Activated CD4-positive, alpha-beta memory T cell treated with anti-CD3 and anti-CD28 coated beads, Interleukin-2, amount 10 ng/mL, durations not matched to agents 7 days and 5 days (primary cell): ENCODE measurements around the gene SPTSSB. TPM values are rescaled to one million over a fixed set of nuclear protein-coding genes. Genes with fewer than 3 reads are reported as not detected.

Source experiments
- CTCF ChIA-PET: fragments of 350-600 bp; sonication (Branson Sonifier 250); formaldehyde crosslinking; loops from one replicate; lab custom pipeline; 2021; ENCODE audit warnings: antibody characterized with exemption, inconsistent platforms; lab: Charles Lee
- POLR2A ChIA-PET: fragments of 350-600 bp; sonication (Branson Sonifier 250); formaldehyde crosslinking; loops from one replicate; lab custom pipeline; 2021; ENCODE audit warnings: antibody characterized with exemption; lab: Charles Lee
- DNase-seq: peaks from one replicate; pipeline ENCODE4 v3.0.0-alpha.2; 2020
- H3K27ac Mint-ChIP-seq: one replicate; pipeline ENCODE4 v1.8.0; 2021; ENCODE audit warnings: mild to moderate bottlenecking, mixed read lengths
- H3K27me3 Mint-ChIP-seq: one replicate; pipeline ENCODE4 v1.8.0; 2021; ENCODE audit warnings: mixed read lengths
- H3K36me3 Mint-ChIP-seq: one replicate; pipeline ENCODE4 v1.8.0; 2021; ENCODE audit warnings: low read depth, mixed read lengths
- H3K4me1 Mint-ChIP-seq: one replicate; pipeline ENCODE4 v1.8.0; 2021; ENCODE audit warnings: mixed read lengths
- H3K4me3 Mint-ChIP-seq: one replicate; pipeline ENCODE4 v1.8.0; 2021; ENCODE audit warnings: mild to moderate bottlenecking, mixed read lengths
- H3K9me3 Mint-ChIP-seq: one replicate; pipeline ENCODE4 v1.8.0; 2021; ENCODE audit warnings: mixed read lengths
- total RNA-seq, 2 experiments: library from RNA; stranded (reverse); gene quantifications; one replicate each; pipeline ENCODE4 v1.2.3, GENCODE V29; 2021

Gene SPTSSB
- not detected for total RNA-seq

GRCh38 chr3:161371441-161372320, at the start of gene SPTSSB:
Gene SPTSSB (minus strand): TSS chr3:161371517. CDS start chr3:161346323, 25,194 bp downstream.
- H3K9me3 Mint-ChIP-seq, result no peaks in the 10 kb centered on the region
- peaks cover 76% of the 10 kb centered on the region for H3K27me3 Mint-ChIP-seq
- peaks cover 12% of the 10 kb centered on the region for H3K4me1 Mint-ChIP-seq
- peak within 1 kb of the TSS; percentile 54 for H3K4me3 Mint-ChIP-seq
- H3K27ac Mint-ChIP-seq, result no peak within 1 kb of the TSS
- CTCF ChIA-PET, result interaction anchor here (0.9 kb wide), 1 partner anchor 13 kb away, joined by 3 read pairs; no protein-coding TSS in a partner anchor
- DNase-seq, result peak; percentile 25
- POLR2A ChIA-PET, result no interaction called here
- no peaks in the 10 kb centered on the region for H3K36me3 Mint-ChIP-seq

GRCh38 chr3:161420746-161421145, 49.4 kb upstream of the SPTSSB start:
- H3K27ac Mint-ChIP-seq, result no peak overlapping the region
- POLR2A ChIA-PET, result no interaction called here
- H3K9me3 Mint-ChIP-seq, result no peaks in the 10 kb centered on the region
- no peaks in the 10 kb centered on the region for H3K4me1 Mint-ChIP-seq
- no peak overlapping the region for H3K4me3 Mint-ChIP-seq
- H3K36me3 Mint-ChIP-seq, result no peaks in the 10 kb centered on the region
- no peak for DNase-seq
- CTCF ChIA-PET, result interaction anchor here (1.8 kb wide), 1 partner anchor 323 kb away, joined by 6 read pairs; no protein-coding TSS in a partner anchor
- H3K27me3 Mint-ChIP-seq, result peaks cover 6% of the 10 kb centered on the region

- H3K4me3 Mint-ChIP-seq, result no peak overlapping the region
These were observed 48.4 kb upstream of the SPTSSB start for GRCh38 chr3:161419555-161420333.

GRCh38 chr3:161415506-161416231, 44.4 kb upstream of the SPTSSB start:
- H3K36me3 Mint-ChIP-seq, result no peaks in the 10 kb centered on the region

More at GRCh38 chr3:161419555-161420333, 48.4 kb upstream of the SPTSSB start:
- H3K4me1 Mint-ChIP-seq, result no peaks in the 10 kb centered on the region
- no peaks in the 10 kb centered on the region for H3K9me3 Mint-ChIP-seq
- no peaks in the 10 kb centered on the region for H3K36me3 Mint-ChIP-seq
- DNase-seq, result no peak
- no peak overlapping the region for H3K27ac Mint-ChIP-seq
- peaks cover 6% of the 10 kb centered on the region for H3K27me3 Mint-ChIP-seq
- ChIA-PET POLR2A (no interaction called here), CTCF (no interaction called here)

GRCh38 chr3:161414907-161415306, 43.6 kb upstream of the SPTSSB start:
- H3K9me3 Mint-ChIP-seq, result no peaks in the 10 kb centered on the region
- no peaks in the 10 kb centered on the region for H3K4me1 Mint-ChIP-seq
- peaks cover 20% of the 10 kb centered on the region for H3K27me3 Mint-ChIP-seq
- H3K36me3 Mint-ChIP-seq, result no peaks in the 10 kb centered on the region
- no peak for DNase-seq
- POLR2A ChIA-PET, result no interaction called here
- H3K4me3 Mint-ChIP-seq, result no peak overlapping the region
- H3K27ac Mint-ChIP-seq, result no peak overlapping the region
- CTCF ChIA-PET, result no interaction called here

More at GRCh38 chr3:161415506-161416231, 44.4 kb upstream of the SPTSSB start:
- POLR2A ChIA-PET, result no interaction called here
- DNase-seq, result no peak
- CTCF ChIA-PET, result no interaction called here
- no peak overlapping the region for H3K27ac Mint-ChIP-seq
- no peak overlapping the region for H3K4me3 Mint-ChIP-seq
- no peaks in the 10 kb centered on the region for H3K9me3 Mint-ChIP-seq
- no peaks in the 10 kb centered on the region for H3K4me1 Mint-ChIP-seq
- peaks cover 21% of the 10 kb centered on the region for H3K27me3 Mint-ChIP-seq

- Mint-ChIP-seq H3K27ac (no peak overlapping the region), H3K9me3 (no peaks in the 10 kb centered on the region), H3K4me3 (no peak overlapping the region), H3K4me1 (no peaks in the 10 kb centered on the region), H3K36me3 (no peaks in the 10 kb centered on the region), H3K27me3 (peaks cover 17% of the 10 kb centered on the region)
- ChIA-PET CTCF (interaction anchor here (0.8 to 1.2 kb wide), 2 partner anchors 10 to 39 kb away, joined by 3 read pairs; no protein-coding TSS in a partner anchor), POLR2A (no interaction called here)
- no peak for DNase-seq
These were observed 42.5 kb upstream of the SPTSSB start for GRCh38 chr3:161413855-161414210.

GRCh38 chr3:161413127-161413854, 42.0 kb upstream of the SPTSSB start:
- H3K4me1 Mint-ChIP-seq, result no peaks in the 10 kb centered on the region
- no peak overlapping the region for H3K27ac Mint-ChIP-seq
- POLR2A ChIA-PET, result no interaction called here
- H3K27me3 Mint-ChIP-seq, result peaks cover 17% of the 10 kb centered on the region
- DNase-seq, result no peak
- H3K36me3 Mint-ChIP-seq, result no peaks in the 10 kb centered on the region
- CTCF ChIA-PET, result interaction anchor here (0.8 to 1.2 kb wide), 3 partner anchors 10 to 456 kb away, joined by 3 to 5 read pairs (median 3); no protein-coding TSS in a partner anchor
- no peaks in the 10 kb centered on the region for H3K9me3 Mint-ChIP-seq
- H3K4me3 Mint-ChIP-seq, result no peak overlapping the region

- POLR2A ChIA-PET, result no interaction called here
- Mint-ChIP-seq H3K4me3 (no peak overlapping the region), H3K4me1 (no peaks in the 10 kb centered on the region), H3K27ac (no peak overlapping the region), H3K9me3 (no peaks in the 10 kb centered on the region), H3K27me3 (peaks cover 17% of the 10 kb centered on the region), H3K36me3 (no peaks in the 10 kb centered on the region)
- CTCF ChIA-PET, result interaction anchor here (1.1 kb wide), 1 partner anchor 455 kb away, joined by 3 read pairs; no protein-coding TSS in a partner anchor
- no peak for DNase-seq
These were observed 40.8 kb upstream of the SPTSSB start for GRCh38 chr3:161412123-161412522.

- CTCF ChIA-PET, result interaction anchor here (1.2 kb wide), 1 partner anchor 138 kb away, joined by 4 read pairs; no protein-coding TSS in a partner anchor
- H3K4me1 Mint-ChIP-seq, result peaks cover 5% of the 10 kb centered on the region
- no peak overlapping the region for H3K27ac Mint-ChIP-seq
- DNase-seq, result no peak
- POLR2A ChIA-PET, result no interaction called here
- H3K4me3 Mint-ChIP-seq, result no peak overlapping the region
- no peaks in the 10 kb centered on the region for H3K36me3 Mint-ChIP-seq
- H3K9me3 Mint-ChIP-seq, result no peaks in the 10 kb centered on the region
- peaks cover 26% of the 10 kb centered on the region for H3K27me3 Mint-ChIP-seq
These were observed 38.5 kb upstream of the SPTSSB start for GRCh38 chr3:161409858-161410257.

- Mint-ChIP-seq H3K9me3 (no peaks in the 10 kb centered on the region), H3K27ac (no peak overlapping the region), H3K4me3 (no peak overlapping the region), H3K36me3 (no peaks in the 10 kb centered on the region), H3K4me1 (peaks cover 5% of the 10 kb centered on the region), H3K27me3 (peaks cover 29% of the 10 kb centered on the region)
- POLR2A ChIA-PET, result no interaction called here
- no peak for DNase-seq
- CTCF ChIA-PET, result interaction anchor here (0.7 to 1.2 kb wide), 2 partner anchors 13 to 134 kb away, joined by 3 to 4 read pairs; no protein-coding TSS in a partner anchor
These were observed 37.8 kb upstream of the SPTSSB start for GRCh38 chr3:161409069-161409468.

- ChIA-PET POLR2A (no interaction called here), CTCF (interaction anchor here (0.9 to 1.0 kb wide), 2 partner anchors 15 to 133 kb away, joined by 5 read pairs; no protein-coding TSS in a partner anchor)
- no peak overlapping the region for H3K27ac Mint-ChIP-seq
- H3K9me3 Mint-ChIP-seq, result no peaks in the 10 kb centered on the region
- H3K4me1 Mint-ChIP-seq, result peaks cover 5% of the 10 kb centered on the region
- peaks cover 26% of the 10 kb centered on the region for H3K27me3 Mint-ChIP-seq
- DNase-seq, result no peak
- no peaks in the 10 kb centered on the region for H3K36me3 Mint-ChIP-seq
- no peak overlapping the region for H3K4me3 Mint-ChIP-seq
These were observed 35.6 kb upstream of the SPTSSB start for GRCh38 chr3:161406594-161407555.
